Measurements from ENCODE around the gene WWOX. TPM values are rescaled to one million over a fixed set of nuclear protein-coding genes. Genes with fewer than 3 reads are reported as not detected.

The WWOX gene
- total RNA-seq, 4 donors from 2014 or later, result 76.8 to 102 (median 83.6) TPM

DNA sequence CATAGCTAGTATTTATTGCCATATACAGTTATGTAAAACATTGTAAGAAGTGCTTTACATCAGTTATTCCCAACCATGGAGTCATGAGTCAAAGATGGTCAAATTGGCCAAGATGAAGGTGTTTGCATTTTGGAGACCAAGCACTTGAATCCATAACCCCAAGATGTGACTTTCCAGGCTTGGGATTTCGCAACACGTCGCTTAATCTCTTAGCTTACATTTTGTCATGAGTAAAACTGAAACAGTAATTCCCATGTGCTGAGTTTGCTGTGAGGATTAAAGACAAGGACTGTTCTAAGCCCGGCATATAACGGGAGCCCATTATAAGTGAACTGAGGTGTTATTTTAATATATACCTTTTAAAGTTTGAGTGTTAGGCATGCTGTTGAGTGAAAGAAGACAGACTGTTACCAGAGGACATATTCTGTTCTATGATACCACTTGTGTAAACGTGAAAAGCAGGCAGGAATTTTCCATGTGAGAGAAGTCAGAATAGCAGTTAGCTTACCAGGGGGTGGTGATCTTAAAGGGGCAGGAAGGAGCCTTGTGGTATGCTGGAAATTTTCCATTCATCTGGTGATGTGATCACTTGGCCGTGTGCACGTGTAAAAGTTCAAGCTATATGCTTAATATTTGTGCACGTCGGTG lies 484.9 kb downstream of the WWOX start:
- H3K27ac ChIP-seq, result no peak overlapping the region
- no peaks in the 10 kb centered on the region for H3K9me3 ChIP-seq
- DNase-seq (ENCODE audit: low spot score in 2 of 2), result no peak
- TF ChIP-seq, protein P1, sequence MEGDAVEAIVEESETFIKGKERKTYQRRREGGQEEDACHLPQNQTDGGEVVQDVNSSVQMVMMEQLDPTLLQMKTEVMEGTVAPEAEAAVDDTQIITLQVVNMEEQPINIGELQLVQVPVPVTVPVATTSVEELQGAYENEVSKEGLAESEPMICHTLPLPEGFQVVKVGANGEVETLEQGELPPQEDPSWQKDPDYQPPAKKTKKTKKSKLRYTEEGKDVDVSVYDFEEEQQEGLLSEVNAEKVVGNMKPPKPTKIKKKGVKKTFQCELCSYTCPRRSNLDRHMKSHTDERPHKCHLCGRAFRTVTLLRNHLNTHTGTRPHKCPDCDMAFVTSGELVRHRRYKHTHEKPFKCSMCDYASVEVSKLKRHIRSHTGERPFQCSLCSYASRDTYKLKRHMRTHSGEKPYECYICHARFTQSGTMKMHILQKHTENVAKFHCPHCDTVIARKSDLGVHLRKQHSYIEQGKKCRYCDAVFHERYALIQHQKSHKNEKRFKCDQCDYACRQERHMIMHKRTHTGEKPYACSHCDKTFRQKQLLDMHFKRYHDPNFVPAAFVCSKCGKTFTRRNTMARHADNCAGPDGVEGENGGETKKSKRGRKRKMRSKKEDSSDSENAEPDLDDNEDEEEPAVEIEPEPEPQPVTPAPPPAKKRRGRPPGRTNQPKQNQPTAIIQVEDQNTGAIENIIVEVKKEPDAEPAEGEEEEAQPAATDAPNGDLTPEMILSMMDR (IDR thresholded peaks at IDR 0.05), result no peak
- no peak for TF ChIP-seq POLR2A (IDR thresholded peaks at IDR 0.05)
- no peak for TF ChIP-seq EP300 (IDR thresholded peaks at IDR 0.05)
- 85 to 86% methylated on average over 10 of the region's 10 CpGs for WGBS, 2 donors
- H3K4me3 ChIP-seq, result no peak overlapping the region
- no peaks in the 10 kb centered on the region for H3K36me3 ChIP-seq
- no peaks in the 10 kb centered on the region for H3K27me3 ChIP-seq
- no peaks in the 10 kb centered on the region for H3K4me1 ChIP-seq

DNA sequence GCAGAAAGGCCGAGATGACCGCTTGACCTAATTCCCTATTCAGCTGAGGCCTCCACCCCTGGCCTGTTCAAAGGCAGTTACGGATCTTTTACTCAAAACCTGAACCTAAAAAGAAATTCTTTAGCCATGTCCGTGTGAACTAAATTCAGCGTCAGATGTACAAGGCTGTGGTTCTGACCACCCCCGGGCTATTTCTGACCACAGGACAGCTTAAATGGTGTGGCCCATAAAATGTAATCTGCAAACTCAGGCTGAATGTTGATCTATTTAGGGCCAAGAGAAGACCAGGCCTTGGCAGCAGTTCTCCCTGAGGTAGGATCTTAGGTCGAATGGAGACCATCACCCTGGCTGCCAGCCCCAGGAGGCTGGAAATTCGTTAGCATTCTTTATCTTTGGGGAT lies 485.5 kb downstream of the WWOX start:
- Histone ChIP-seq H3K27me3 (no peaks in the 10 kb centered on the region), H3K9me3 (no peaks in the 10 kb centered on the region), H3K4me3 (no peak overlapping the region), H3K27ac (no peak overlapping the region), H3K4me1 (no peaks in the 10 kb centered on the region), H3K36me3 (no peaks in the 10 kb centered on the region)
- no peak for TF ChIP-seq EP300 (IDR thresholded peaks at IDR 0.05)
- no peak for TF ChIP-seq POLR2A (IDR thresholded peaks at IDR 0.05)
- WGBS, 2 donors, result 80% methylated on average over 8 of the region's 8 CpGs
- DNase-seq (ENCODE audit: low spot score in 2 of 2), result no peak

DNA sequence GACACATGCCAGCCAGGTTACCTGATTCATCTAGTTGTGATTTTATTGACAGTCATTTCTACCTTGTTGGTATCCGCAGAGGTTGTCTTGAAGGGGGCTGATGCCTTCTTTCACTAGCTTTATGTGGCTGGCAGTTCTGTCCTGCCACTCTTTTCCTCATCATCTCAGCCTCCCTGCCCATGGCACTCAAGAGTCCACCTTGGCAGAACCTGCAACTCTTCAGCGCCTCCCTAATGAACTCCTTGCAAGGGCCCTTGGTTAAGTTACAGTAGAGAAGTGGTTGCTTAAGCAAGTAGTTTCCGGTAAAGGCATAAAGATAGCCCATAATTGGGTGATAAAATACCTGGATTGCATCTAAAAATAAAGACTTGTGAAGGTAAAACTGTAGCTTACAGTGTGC lies 489.9 kb downstream of the WWOX start:
- no peak overlapping the region for H3K27ac ChIP-seq
- WGBS, 2 donors, result 95 to 99% methylated on average over 3 of the region's 3 CpGs
- H3K4me1 ChIP-seq, result no peaks in the 10 kb centered on the region
- TF ChIP-seq POLR2A (IDR thresholded peaks at IDR 0.05) (no peak), EP300 (IDR thresholded peaks at IDR 0.05) (no peak)
- TF ChIP-seq, protein P1 (IDR thresholded peaks at IDR 0.05), result no peak
- no peaks in the 10 kb centered on the region for H3K36me3 ChIP-seq
- no peaks in the 10 kb centered on the region for H3K27me3 ChIP-seq
- no peak overlapping the region for H3K4me3 ChIP-seq
- H3K9me3 ChIP-seq, result no peaks in the 10 kb centered on the region
- no peak for DNase-seq (ENCODE audit: low spot score in 2 of 2)

DNA sequence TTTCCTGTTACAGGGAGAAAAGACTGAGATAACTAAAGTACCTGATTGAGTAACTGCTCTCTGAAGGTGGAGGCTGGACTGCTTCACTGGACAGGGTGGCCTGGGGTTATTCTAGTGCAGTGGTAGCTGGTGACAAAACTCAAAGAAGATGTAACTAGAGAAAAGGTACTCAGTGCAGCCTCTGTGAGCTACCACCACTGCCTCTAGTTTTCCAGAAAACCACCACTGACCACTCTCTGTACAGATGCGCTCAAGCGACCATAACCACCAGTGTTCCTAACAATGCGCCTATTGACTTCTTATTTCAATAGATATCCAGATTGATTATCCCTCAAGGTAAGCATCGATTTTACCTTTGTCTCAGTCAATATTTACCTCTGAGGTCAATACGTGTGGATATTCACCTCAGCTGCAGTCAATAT lies 492.2 kb downstream of the WWOX start:
- Histone ChIP-seq H3K27me3 (no peaks in the 10 kb centered on the region), H3K36me3 (no peaks in the 10 kb centered on the region), H3K4me1 (no peaks in the 10 kb centered on the region), H3K27ac (no peak overlapping the region), H3K9me3 (no peaks in the 10 kb centered on the region), H3K4me3 (no peak overlapping the region)
- no peak for TF ChIP-seq EP300 (IDR thresholded peaks at IDR 0.05)
- no peak for TF ChIP-seq POLR2A (IDR thresholded peaks at IDR 0.05)
- TF ChIP-seq, protein P1 (IDR thresholded peaks at IDR 0.05), result no peak
- no peak for DNase-seq (ENCODE audit: low spot score in 2 of 2)
- WGBS, 2 donors, result 91 to 94% methylated on average over 5 of the region's 5 CpGs

DNA sequence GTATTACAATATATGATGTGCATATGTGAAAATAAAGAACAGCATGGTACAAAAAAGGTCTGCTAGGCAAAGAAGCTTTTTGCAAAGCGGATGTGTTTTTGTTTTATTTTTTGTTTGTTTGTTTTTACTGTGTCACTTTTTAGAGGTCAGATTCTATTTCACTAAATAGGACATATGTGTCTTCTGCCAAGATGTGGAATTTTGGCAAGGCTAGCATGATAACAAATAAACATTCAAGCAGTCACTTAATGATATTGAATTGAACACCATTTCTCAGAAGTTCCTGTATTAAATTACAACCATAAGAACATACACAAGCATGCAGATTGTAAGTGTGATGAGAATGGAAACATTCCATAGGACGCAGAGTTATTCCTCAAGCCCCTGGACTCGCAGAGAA lies 492.7 kb downstream of the WWOX start:
- WGBS, 2 donors, result 89 to 93% methylated on average over 3 of the region's 3 CpGs
- Histone ChIP-seq H3K27ac (no peak overlapping the region), H3K36me3 (no peaks in the 10 kb centered on the region), H3K4me1 (no peaks in the 10 kb centered on the region), H3K27me3 (no peaks in the 10 kb centered on the region), H3K9me3 (no peaks in the 10 kb centered on the region), H3K4me3 (no peak overlapping the region)
- TF ChIP-seq POLR2A (IDR thresholded peaks at IDR 0.05) (no peak), EP300 (IDR thresholded peaks at IDR 0.05) (no peak)
- TF ChIP-seq, protein P1 (IDR thresholded peaks at IDR 0.05), result no peak
- no peak for DNase-seq (ENCODE audit: low spot score in 2 of 2)
